IPS-18a (cell line): ENCODE results near the gene TUBB3.

Source experiments
- H3K27ac ChIP-seq: one replicate; pipeline ENCODE4 v1.5.1; 2013; ENCODE audit warnings: low read length
- H3K27me3 ChIP-seq: one replicate; pipeline ENCODE4 v1.6.1; 2013; ENCODE audit warnings: mild to moderate bottlenecking, low read length; ENCODE audit not compliant: control insufficient read depth, insufficient read depth
- H3K36me3 ChIP-seq: one replicate; pipeline ENCODE4 v1.6.1; 2013; ENCODE audit warnings: low read depth, low read length; ENCODE audit not compliant: control insufficient read depth
- H3K4me1 ChIP-seq: one replicate; pipeline ENCODE4 v1.6.1; 2013; ENCODE audit warnings: low read depth, low read length; ENCODE audit not compliant: control insufficient read depth
- H3K4me3 ChIP-seq: one replicate; pipeline ENCODE4 v1.5.1; 2013; ENCODE audit warnings: low read length
- H3K9ac ChIP-seq: one replicate; pipeline ENCODE4 v1.6.1; 2013; ENCODE audit warnings: mild to moderate bottlenecking, low read length, moderate library complexity
- H3K9me3 ChIP-seq: one replicate; pipeline ENCODE4 v1.6.1; 2013; ENCODE audit warnings: low read depth, low read length; ENCODE audit not compliant: control insufficient read depth

TUBB3 gene

DNA sequence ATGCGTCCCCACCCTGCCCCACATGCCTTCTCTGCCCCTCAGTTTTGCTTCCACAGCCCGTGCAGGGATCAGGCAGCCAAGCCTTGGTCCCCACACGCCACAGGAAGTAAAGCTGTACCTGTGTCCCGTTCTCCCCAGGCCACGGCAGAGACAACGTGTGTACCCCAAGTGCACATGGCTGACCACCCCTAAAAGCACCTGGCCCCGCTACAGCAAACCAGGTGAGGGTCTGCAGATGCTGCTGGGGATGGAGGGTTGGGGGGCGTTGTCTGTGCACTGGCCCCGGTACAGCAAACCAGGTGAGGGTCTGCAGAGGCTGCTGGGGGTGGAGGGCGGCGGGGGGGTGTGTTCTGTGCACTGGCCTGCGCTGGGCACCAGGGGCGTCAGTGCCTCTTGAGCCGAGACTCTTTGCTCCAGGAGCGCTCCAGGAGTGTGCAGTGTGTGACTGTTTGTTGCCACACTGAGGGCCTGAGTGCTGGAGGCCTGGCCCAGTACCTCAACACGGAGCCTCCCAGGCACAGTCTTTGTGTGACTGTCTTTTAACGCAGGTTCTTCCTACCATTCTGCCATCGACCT lies 31.0 kb upstream of the TUBB3 start:
- H3K27ac ChIP-seq = no peak overlapping the region
- H3K4me1 ChIP-seq = no peaks in the 10 kb centered on the region
- H3K27me3 ChIP-seq = no peaks in the 10 kb centered on the region
- peaks cover 52% of the 10 kb centered on the region for H3K36me3 ChIP-seq
- H3K9me3 ChIP-seq = no peaks in the 10 kb centered on the region
- no peak overlapping the region for H3K9ac ChIP-seq
- no peak overlapping the region for H3K4me3 ChIP-seq

DNA sequence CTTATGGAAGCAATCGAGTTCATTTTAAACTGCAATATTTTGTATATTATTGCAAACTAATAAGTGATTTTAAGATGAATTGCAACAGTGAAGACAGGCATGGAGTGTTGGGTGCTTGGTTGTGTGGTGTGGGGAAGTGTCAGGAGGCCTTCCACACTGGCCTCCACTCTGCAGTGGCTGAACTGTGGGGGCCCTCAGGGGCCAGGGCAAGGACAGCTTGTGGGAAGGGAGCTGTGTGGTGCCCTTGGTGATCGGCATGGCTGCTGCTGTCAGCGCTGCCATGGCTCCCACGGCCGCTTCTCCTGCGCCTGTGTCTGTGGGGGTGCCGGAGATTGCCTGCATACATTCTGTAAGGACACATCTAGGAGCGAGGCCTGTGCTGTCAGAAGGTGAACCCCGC lies 30.5 kb upstream of the TUBB3 start:
- no peaks in the 10 kb centered on the region for H3K27me3 ChIP-seq
- peaks cover 49% of the 10 kb centered on the region for H3K36me3 ChIP-seq
- no peaks in the 10 kb centered on the region for H3K9me3 ChIP-seq
- H3K4me1 ChIP-seq = no peaks in the 10 kb centered on the region
- H3K9ac ChIP-seq = no peak overlapping the region
- H3K27ac ChIP-seq = no peak overlapping the region
- no peak overlapping the region for H3K4me3 ChIP-seq

DNA sequence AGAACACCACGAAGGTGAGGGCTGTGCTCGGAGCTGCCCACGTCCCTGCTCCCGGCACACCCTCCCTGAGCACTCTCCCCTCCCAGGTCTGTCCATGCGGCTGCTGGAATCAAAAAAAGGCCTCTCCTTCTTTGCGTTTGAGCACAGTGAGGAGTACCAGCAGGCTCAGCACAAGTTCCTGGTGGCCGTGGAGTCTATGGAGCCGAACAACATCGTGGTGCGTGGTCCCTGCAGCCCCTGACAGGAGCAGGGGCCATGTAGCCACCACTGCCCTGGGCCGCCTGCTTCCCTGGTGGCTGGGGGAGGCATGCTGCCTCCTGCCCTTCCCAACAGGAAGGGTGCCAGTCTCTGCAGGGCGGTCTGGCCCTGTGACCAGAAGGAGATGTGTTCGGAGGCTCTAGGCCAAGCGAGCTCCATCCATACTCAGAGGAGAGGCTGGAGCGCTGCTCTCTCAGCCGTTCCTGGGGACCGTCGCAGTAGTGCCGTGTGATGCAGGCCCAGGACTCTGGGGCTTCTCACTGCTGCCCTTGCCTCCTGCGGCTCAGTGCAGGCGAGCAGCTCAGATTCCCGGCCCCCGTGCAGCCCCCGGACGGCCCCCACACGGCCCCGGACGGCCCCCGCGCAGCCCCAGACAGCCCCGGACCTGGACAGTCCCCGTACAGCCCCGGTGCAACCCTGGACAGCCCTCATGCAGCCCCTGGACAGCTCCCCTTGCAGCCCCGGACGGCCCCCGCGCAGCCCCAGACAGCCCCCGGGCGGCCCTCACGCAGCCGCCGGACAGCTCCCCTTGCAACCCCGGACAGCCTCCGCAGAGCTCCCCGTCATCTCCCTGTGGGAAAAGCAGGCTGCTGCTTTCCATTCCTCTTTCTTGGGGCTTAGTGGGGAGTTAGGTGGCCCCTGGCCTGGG lies 29.2 kb upstream of the TUBB3 start:
- H3K4me3 ChIP-seq = no peak overlapping the region
- H3K9me3 ChIP-seq = no peaks in the 10 kb centered on the region
- H3K36me3 ChIP-seq = peaks cover 51% of the 10 kb centered on the region
- no peaks in the 10 kb centered on the region for H3K4me1 ChIP-seq
- H3K27ac ChIP-seq = no peak overlapping the region
- H3K9ac ChIP-seq = no peak overlapping the region
- H3K27me3 ChIP-seq = no peaks in the 10 kb centered on the region

DNA sequence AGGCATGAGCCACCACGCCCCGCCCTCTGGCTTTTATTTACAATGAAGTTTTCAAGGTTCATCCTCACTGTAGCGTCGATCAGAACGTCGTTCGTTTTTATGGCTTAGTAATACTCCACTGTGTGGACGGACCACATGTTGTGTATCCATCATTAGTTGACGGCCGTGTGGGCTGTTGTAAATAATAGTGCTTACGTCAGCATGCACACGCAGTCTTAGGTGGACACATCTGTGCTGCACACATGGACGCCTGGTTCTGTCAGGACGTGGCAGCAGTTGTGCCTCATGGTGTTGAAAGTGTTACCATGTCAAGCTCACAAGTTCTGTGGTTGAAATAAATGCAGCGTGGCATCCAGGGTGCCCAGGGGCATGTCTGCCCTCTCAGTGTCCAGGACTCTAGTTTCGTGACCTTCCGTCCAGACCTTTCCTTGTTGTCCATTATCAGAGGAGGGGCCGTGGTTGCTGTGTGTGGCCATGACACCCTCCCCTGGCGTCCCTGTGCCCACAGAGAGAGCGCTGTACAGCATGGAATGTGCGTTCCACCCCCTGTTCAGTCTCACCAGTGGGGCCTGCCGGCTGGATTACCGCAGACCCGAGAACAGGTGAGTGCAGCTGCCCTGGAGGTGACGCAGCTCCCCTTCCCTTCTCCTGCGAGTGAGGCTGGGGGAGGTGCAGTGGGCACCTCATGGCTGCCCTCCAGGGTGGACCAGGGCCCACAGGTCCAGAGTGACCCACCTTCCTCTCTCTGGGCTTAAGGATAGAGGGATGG lies 27.5 kb upstream of the TUBB3 start:
- Histone ChIP-seq H3K9ac (no peak overlapping the region), H3K4me3 (no peak overlapping the region), H3K9me3 (no peaks in the 10 kb centered on the region), H3K27me3 (no peaks in the 10 kb centered on the region), H3K36me3 (peaks cover 51% of the 10 kb centered on the region), H3K4me1 (no peaks in the 10 kb centered on the region), H3K27ac (no peak overlapping the region)

DNA sequence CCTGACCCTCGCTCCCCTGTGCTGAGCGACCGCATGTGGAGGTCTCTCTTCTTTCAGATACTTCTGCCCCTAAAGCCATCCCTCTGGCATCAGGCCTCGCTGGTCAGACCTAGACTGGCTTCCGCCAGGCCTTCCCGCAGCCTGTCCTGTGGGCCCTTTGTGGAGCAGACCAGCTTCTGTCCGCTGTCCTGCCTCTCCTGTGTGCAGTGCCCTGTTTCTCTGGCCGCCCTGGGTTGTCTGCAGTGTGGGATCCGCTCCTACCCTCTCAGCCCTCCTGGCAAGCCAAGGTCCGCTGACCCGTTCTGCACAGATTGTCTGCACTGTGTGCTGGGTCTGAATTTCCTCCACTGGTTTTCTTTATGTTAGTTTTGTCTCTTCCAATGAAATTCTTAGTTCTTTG lies 25.9 kb upstream of the TUBB3 start:
- Histone ChIP-seq H3K9ac (no peak overlapping the region), H3K4me1 (no peaks in the 10 kb centered on the region), H3K9me3 (no peaks in the 10 kb centered on the region), H3K27ac (no peak overlapping the region), H3K4me3 (no peak overlapping the region), H3K27me3 (no peaks in the 10 kb centered on the region), H3K36me3 (peaks cover 46% of the 10 kb centered on the region)

DNA sequence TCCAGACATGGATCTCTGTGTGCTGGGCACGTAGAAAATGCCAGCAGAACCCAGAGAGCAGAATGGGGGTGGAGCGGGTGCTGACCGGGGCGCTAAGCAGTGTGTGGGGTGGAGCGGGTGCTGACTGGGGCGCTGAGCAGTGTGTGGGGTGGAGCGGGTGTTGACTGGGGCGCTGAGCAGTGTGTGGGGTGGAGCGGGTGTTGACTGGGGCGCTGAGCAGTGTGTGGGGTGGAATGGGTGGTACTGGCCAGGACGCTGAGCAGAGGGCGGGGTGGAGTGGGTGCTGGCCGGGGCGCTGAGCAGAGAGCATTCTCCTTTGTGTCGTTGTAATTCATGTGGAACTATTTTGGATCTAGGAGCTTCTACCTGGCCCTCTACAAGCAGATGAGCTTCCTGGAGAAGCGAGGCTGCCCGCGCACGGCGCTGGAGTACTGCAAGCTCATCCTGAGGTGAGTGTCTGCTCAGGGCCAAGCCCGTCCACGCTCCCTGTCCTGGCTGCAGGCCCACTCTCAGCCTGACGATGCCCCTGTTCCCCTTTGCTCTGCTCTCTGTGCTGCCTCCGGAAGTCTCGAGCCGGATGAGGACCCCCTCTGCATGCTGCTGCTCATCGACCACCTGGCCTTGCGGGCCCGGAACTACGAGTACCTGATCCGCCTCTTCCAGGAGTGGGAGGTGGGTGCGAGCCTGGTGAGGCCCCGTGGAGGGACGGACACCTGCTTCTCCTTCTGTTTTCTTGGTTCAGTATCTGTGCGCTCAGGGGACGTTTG lies 24.8 kb upstream of the TUBB3 start:
- Histone ChIP-seq H3K27me3 (no peaks in the 10 kb centered on the region), H3K4me3 (no peak overlapping the region), H3K36me3 (peaks cover 37% of the 10 kb centered on the region), H3K9ac (no peak overlapping the region), H3K4me1 (no peaks in the 10 kb centered on the region), H3K9me3 (no peaks in the 10 kb centered on the region), H3K27ac (no peak overlapping the region)

DNA sequence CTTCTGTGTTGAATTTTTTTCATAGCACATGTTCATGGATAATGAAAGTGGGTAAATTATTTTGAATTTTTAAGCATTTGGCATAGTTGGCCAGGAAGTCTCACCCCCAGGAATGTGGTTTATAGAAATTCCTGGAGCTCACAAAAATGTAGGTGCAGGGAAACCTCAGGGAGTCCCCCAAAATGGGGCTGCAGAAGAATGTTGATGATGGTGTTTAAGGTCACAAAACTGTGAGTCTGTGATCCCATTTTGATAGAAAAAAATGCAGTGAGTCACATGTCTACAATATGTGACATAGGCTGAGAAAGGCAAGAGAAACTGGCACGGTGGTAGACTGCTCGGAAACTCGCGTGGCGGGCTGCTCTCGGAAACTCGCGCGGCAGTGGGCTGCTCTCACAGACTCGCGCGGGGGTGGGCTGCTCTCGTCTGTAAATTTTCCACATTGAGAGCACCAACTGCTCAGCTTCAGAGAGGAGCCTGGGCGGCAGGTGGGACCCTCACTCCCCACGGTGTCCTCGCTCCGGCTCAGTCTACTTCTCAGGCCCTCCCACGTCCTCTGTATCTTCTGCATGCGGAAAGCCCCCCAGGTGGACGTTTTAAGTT lies 23.2 kb upstream of the TUBB3 start:
- no peak overlapping the region for H3K27ac ChIP-seq
- no peak overlapping the region for H3K4me3 ChIP-seq
- H3K36me3 ChIP-seq = peaks cover 37% of the 10 kb centered on the region

DNA sequence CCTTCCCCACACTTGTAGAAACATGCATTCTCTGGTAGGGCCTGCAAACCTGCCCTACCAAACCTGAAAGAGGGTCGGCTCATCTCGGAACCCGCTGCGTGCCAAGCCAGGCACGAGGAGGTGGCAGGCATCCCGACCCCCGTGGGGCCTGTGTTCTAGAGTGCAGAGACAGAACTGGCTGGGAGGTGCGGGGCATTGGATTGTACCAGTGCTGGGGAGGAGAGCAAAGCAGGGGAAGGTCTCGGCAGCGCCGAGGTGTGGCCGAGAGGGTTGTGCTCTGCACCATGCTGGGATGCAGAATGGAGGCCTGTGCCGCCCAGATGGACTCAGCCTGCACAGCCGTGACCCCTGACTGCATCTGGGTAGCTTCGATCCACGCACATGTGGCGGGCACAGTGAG lies 22.3 kb upstream of the TUBB3 start:
- Histone ChIP-seq H3K4me3 (no peak overlapping the region), H3K36me3 (peaks cover 38% of the 10 kb centered on the region)

More for the DNA sequence above, 23.2 kb upstream of the TUBB3 start:
- Histone ChIP-seq H3K9ac (no peak overlapping the region), H3K9me3 (no peaks in the 10 kb centered on the region), H3K4me1 (no peaks in the 10 kb centered on the region), H3K27me3 (no peaks in the 10 kb centered on the region)

DNA sequence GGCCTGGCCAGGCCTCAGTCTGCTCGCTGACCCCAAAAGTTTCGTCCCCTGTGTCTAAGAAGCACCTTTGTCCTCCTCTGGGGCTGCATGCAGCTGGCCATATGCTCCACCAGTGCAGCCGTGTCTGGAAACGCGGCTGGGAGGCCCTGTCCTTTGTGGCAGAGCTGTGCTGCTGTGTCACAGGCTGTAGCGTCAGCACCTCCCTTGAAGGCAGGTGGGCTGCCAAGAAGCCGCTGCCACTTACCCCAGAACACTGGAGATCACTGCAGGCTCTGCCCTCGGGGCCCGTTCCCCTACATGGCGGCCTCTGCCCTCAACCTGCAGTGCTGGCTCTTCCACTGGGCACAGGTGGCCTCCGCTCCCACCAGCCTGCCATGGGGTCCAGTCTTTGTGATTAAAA lies 20.2 kb upstream of the TUBB3 start:
- no peak overlapping the region for H3K27ac ChIP-seq

More for the DNA sequence above, 22.3 kb upstream of the TUBB3 start:
- H3K27me3 ChIP-seq = no peaks in the 10 kb centered on the region
- H3K9me3 ChIP-seq = no peaks in the 10 kb centered on the region
- H3K27ac ChIP-seq = no peak overlapping the region
- no peaks in the 10 kb centered on the region for H3K4me1 ChIP-seq
- no peak overlapping the region for H3K9ac ChIP-seq

DNA sequence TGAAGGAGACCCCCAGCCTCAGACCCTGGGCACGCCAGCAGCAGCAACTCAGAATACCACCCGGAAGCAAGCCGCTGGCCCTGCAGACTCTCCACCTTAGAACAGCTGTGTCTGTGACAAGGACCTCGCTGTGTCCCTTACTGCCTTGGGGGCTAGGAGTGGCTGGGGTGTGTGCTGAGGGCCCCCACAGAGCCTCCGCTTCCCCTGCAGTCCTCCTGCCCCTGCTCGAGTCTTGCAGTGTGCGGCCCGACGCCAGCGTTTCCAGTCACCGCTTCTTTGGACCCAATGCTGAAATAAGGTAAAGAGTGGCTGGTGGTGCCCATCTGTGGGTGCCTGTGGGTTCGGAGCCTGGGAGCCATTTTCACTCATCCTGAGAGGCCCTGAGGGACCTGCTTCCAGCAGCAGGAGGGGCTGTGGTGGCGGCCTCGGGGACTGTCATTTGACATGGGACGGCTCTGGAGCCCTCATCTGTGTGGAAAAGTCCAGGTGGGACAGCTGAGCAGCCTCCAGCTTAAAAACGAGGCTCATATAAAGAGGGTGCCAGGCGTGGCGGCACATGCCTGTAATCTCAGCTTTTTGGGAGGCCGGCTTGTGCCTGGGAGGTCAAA lies 19.1 kb upstream of the TUBB3 start:
- H3K4me3 ChIP-seq = no peak overlapping the region
- peaks cover 30% of the 10 kb centered on the region for H3K36me3 ChIP-seq
- no peak overlapping the region for H3K27ac ChIP-seq
- H3K4me1 ChIP-seq = no peaks in the 10 kb centered on the region
- no peaks in the 10 kb centered on the region for H3K27me3 ChIP-seq
- H3K9ac ChIP-seq = no peak overlapping the region
- H3K9me3 ChIP-seq = peaks cover 3% of the 10 kb centered on the region

More for the DNA sequence above, 20.2 kb upstream of the TUBB3 start:
- Histone ChIP-seq H3K9me3 (peaks cover 3% of the 10 kb centered on the region), H3K9ac (no peak overlapping the region), H3K4me1 (no peaks in the 10 kb centered on the region), H3K4me3 (no peak overlapping the region), H3K36me3 (peaks cover 37% of the 10 kb centered on the region), H3K27me3 (no peaks in the 10 kb centered on the region)
